Testis (tissue), 2 donors: ENCODE measurements around the gene CEP104.

Source experiments
- CTCF ChIP-seq, 3 experiments: fragments of 450-650 bp in 2 of 3; fragments of 200-600 bp in 1 of 3; sonication (generic) in 1 of 3; IDR thresholded peaks; one replicate each; pipeline ENCODE4 v1.5.1; 2016 to 2019; ENCODE audit warnings: antibody characterized with exemption in 3 of 3, mild to moderate bottlenecking in 2 of 3, moderate library complexity in 1 of 3
- POLR2A ChIP-seq: fragments of 450-650 bp; IDR thresholded peaks from one replicate; pipeline ENCODE4 v1.6.1; 2017; ENCODE audit warnings: antibody characterized with exemption, mild to moderate bottlenecking, moderate library complexity

GRCh38 chr1:3834701-3835100 lies 22.3 kb downstream of the CEP104 start:
- TF ChIP-seq POLR2A (no peak), CTCF (IDR thresholded peaks at IDR 0.05) (no peak)
